Endothelial cell of umbilical vein (primary cell): Measurements from ENCODE around the gene SMCHD1. TPM values are rescaled to one million over a fixed set of nuclear protein-coding genes. Genes with fewer than 3 reads are reported as not detected.

Experiments
- BruUV-seq: library from RNA; stranded (reverse); fragments of 400-500 nt; replicated peaks from 2 replicates; lab custom pipeline; 2021; lab: Mats Ljungman, UMichigan
- CTCF ChIA-PET: fragments of 300-600, 350-600 bp; sonication (Branson Sonifier 250); formaldehyde crosslinking; loops from one replicate; lab custom pipeline; 2021; ENCODE audit warnings: antibody characterized with exemption, inconsistent platforms; lab: Charles Lee
- POLR2A ChIA-PET: fragments of 300-600, 350-600 bp; sonication (Branson Sonifier 250); formaldehyde crosslinking; loops from one replicate; lab custom pipeline; 2021; ENCODE audit warnings: antibody characterized with exemption, inconsistent platforms; lab: Charles Lee
- DNase-seq: peaks from one replicate; pipeline ENCODE4 v3.0.0-alpha.2; 2011; ENCODE audit warnings: low read depth, low spot score
- FAIRE-seq: peaks from 2 replicates; lab custom pipeline; 2011; peaks lifted over from hg19 to GRCh38; lab: Jason Lieb, UNC
- H2AFZ ChIP-seq: 2 replicates; pipeline ENCODE4 v1.6.0; 2012; ENCODE audit warnings: low read depth, low read length, control low read depth, inconsistent platforms
- H3K27ac ChIP-seq: 2 replicates; pipeline ENCODE4 v1.5.1; 2011; ENCODE audit warnings: low read depth, mild to moderate bottlenecking, control low read depth, low read length, moderate library complexity; ENCODE audit not compliant: insufficient read depth
- H3K27me3 ChIP-seq, 2 experiments: 2 replicates each; pipeline versions ENCODE4 v1.6.0 to v1.6.1; 2011; ENCODE audit warnings: low read length in 2 of 2, mixed read lengths in 1 of 2; ENCODE audit not compliant: control insufficient read depth in 2 of 2, insufficient read depth in 2 of 2
- H3K36me3 ChIP-seq, 2 experiments: 2 replicates in 1 of 2; 3 replicates in 1 of 2; pipeline ENCODE4 v1.5.1; 2011; ENCODE audit warnings: low read length in 2 of 2, mild to moderate bottlenecking in 1 of 2, moderate library complexity in 1 of 2; ENCODE audit not compliant: control insufficient read depth in 2 of 2, insufficient read depth in 2 of 2; ENCODE audit errors: extremely low read depth in 1 of 2
- H3K4me1 ChIP-seq: 3 replicates; pipeline ENCODE4 v1.5.1; 2011; ENCODE audit warnings: mild to moderate bottlenecking, low read length; ENCODE audit not compliant: control insufficient read depth, insufficient read depth; ENCODE audit errors: extremely low read depth
- H3K4me2 ChIP-seq: 2 replicates; pipeline ENCODE4 v1.6.1; 2011; ENCODE audit warnings: low read length, control low read depth, mixed read lengths; ENCODE audit not compliant: insufficient read depth
- H3K4me3 ChIP-seq, 3 experiments: fragments of 200-600 bp in 1 of 3; sonication (generic), shearing (Covaris generic) in 1 of 3; replicated peaks in 1 of 3; 2 replicates each; pipeline ENCODE4 v1.5.1; 2011 to 2016; ENCODE audit warnings: control low read depth in 3 of 3, low read length in 3 of 3, mild to moderate bottlenecking in 2 of 3, inconsistent platforms in 1 of 3, low read depth in 1 of 3, moderate library complexity in 1 of 3; ENCODE audit not compliant: insufficient read depth in 1 of 3
- H3K79me2 ChIP-seq: 2 replicates; pipeline ENCODE4 v1.6.0; 2012; ENCODE audit warnings: low read length, inconsistent platforms; ENCODE audit not compliant: control insufficient read depth, insufficient read depth
- H3K9ac ChIP-seq: replicated peaks from 2 replicates; pipeline ENCODE3; 2011; ENCODE audit warnings: low read length, control low read depth; ENCODE audit not compliant: insufficient read depth; ENCODE audit errors: extremely low read depth
- H3K9me1 ChIP-seq: replicated peaks from 3 replicates; pipeline ENCODE4 v1.6.0; 2011; ENCODE audit warnings: mild to moderate bottlenecking, low read length; ENCODE audit not compliant: control insufficient read depth, insufficient read depth; ENCODE audit errors: extremely low read depth
- H3K9me3 ChIP-seq: replicated peaks from 2 replicates; pipeline ENCODE4 v1.5.1; 2012; ENCODE audit warnings: low read length, inconsistent platforms; ENCODE audit not compliant: control insufficient read depth, insufficient read depth
- H4K20me1 ChIP-seq: replicated peaks from 2 replicates; pipeline ENCODE3; 2011; ENCODE audit warnings: mild to moderate bottlenecking, low read length; ENCODE audit not compliant: control insufficient read depth, insufficient read depth; ENCODE audit errors: extremely low read depth
- EZH2 ChIP-seq: IDR thresholded peaks from 2 replicates; pipeline ENCODE4 v1.6.1; 2012; ENCODE audit warnings: borderline replicate concordance, low read depth, mild to moderate bottlenecking, moderate library complexity, low read length, inconsistent platforms; ENCODE audit not compliant: severe bottlenecking
- FOS ChIP-seq: IDR thresholded peaks from 2 replicates; pipeline ENCODE4 v1.6.1; 2011; ENCODE audit warnings: mild to moderate bottlenecking, low read length, moderate library complexity, borderline replicate concordance; ENCODE audit not compliant: insufficient read depth
- GATA2 ChIP-seq: IDR thresholded peaks from 2 replicates; pipeline ENCODE4 v1.7.0; 2011; ENCODE audit warnings: low read depth, mild to moderate bottlenecking, moderate library complexity, mixed read lengths, low read length; ENCODE audit not compliant: insufficient read length, insufficient read depth
- JUN ChIP-seq: IDR thresholded peaks from 2 replicates; pipeline ENCODE4 v1.6.1; 2011; ENCODE audit warnings: borderline replicate concordance, low read depth; ENCODE audit not compliant: insufficient read length, insufficient read depth
- MYC ChIP-seq: IDR thresholded peaks from one replicate; pipeline ENCODE4 v1.6.1; 2011; ENCODE audit warnings: mild to moderate bottlenecking, low read depth, low read length
- POLR2A ChIP-seq: IDR thresholded peaks from 2 replicates; pipeline ENCODE4 v1.6.1; 2012; ENCODE audit warnings: low read depth, mild to moderate bottlenecking, control low read depth, low read length
- POLR2AphosphoS5 ChIP-seq: IDR thresholded peaks from 2 replicates; pipeline ENCODE4 v1.6.1; 2012; ENCODE audit warnings: low read depth, mild to moderate bottlenecking, control low read depth, low read length, moderate library complexity; ENCODE audit not compliant: insufficient read depth
- dilution Hi-C: fragments of 300-500 bp; cut with MboI; formaldehyde crosslinking; loops from one replicate; pipeline ENCODE4 v1.15.0; 2019; ENCODE audit warnings: low sequenced_read_pairs; ENCODE audit not compliant: extremely low pct_ligation_motif_present
- intact Hi-C: fragments of 100-400 bp; cut with micrococcal nuclease; formaldehyde crosslinking; loops from one replicate; pipeline ENCODE4 v1.10.0; 2022
- polyA plus RNA-seq, 4 experiments: library from polyadenylated mRNA; depleted of rRNA in 3 of 4; stranded (reverse) in 3 of 4; unstranded in 1 of 4; fragments of >200 nt; gene quantifications; 2 replicates each; pipeline versions ENCODE4 v1.2.1 to v1.2.3, GENCODE V29; 2011 to 2012; ENCODE audit warnings: missing spikeins in 1 of 4
- total RNA-seq: library from RNA; stranded (reverse); gene quantifications from 2 replicates; pipeline ENCODE4 v1.2.3, GENCODE V29; 2021
- TF ChIP-seq, protein P1 (sequence below), 2 donors: IDR thresholded peaks; 1 replicate in 1 of 2; 2 replicates in 1 of 2; pipeline ENCODE4 v1.5.1; 2011; ENCODE audit warnings: low read length in 2 of 2, mild to moderate bottlenecking in 2 of 2, moderate library complexity in 2 of 2, control low read depth in 1 of 2, inconsistent platforms in 1 of 2, low read depth in 1 of 2; ENCODE audit not compliant: insufficient read depth in 1 of 2; ENCODE audit errors: extremely low read depth in 1 of 2
- TF ChIP-seq, protein P2 (sequence below): IDR thresholded peaks from 2 replicates; pipeline ENCODE4 v1.6.1; 2011; ENCODE audit not compliant: insufficient read depth, insufficient read length

Gene SMCHD1
- total and polyA plus RNA-seq, 2 donors (not counting 3 experiments of a cell fraction or from before 2014, with no cell fraction given) = 7.4 to 39.9 TPM

DNA sequence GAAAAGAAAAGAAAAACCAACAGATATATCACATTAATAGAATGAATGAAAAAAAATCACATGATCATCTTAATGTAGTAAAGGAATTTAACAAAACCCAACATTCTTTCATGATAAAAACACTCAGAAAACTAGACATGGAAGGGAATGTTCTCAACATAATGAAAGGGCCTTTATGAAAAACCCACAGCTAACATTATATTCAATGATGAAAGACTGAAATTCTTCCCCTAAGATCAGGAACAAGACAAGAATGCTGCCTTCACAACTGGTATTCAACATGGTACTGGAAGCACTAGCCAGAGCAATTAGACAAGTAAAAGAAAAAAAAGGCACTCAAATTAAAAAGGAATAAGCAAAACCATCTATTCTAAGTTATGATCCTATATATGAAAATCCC is 162.8 kb downstream of the SMCHD1 start:
- no peak overlapping the region for H3K4me2 ChIP-seq
- ChIA-PET POLR2A (no interaction called here), CTCF (interaction anchor here (0.7 to 1.0 kb wide), 2 partner anchors 11 to 23 kb away, joined by 3 read pairs; no protein-coding TSS in a partner anchor)
- BruUV-seq = no TSS peak
- H3K9me3 ChIP-seq = no peaks in the 10 kb centered on the region
- FAIRE-seq (no peak), DNase-seq (no peak)
- no peaks in the 10 kb centered on the region for H3K4me1 ChIP-seq
- intact Hi-C loops = no loop called here
- no peaks in the 10 kb centered on the region for H3K36me3 ChIP-seq
- H3K4me3 ChIP-seq = no peak overlapping the region
- TF ChIP-seq, protein P1, sequence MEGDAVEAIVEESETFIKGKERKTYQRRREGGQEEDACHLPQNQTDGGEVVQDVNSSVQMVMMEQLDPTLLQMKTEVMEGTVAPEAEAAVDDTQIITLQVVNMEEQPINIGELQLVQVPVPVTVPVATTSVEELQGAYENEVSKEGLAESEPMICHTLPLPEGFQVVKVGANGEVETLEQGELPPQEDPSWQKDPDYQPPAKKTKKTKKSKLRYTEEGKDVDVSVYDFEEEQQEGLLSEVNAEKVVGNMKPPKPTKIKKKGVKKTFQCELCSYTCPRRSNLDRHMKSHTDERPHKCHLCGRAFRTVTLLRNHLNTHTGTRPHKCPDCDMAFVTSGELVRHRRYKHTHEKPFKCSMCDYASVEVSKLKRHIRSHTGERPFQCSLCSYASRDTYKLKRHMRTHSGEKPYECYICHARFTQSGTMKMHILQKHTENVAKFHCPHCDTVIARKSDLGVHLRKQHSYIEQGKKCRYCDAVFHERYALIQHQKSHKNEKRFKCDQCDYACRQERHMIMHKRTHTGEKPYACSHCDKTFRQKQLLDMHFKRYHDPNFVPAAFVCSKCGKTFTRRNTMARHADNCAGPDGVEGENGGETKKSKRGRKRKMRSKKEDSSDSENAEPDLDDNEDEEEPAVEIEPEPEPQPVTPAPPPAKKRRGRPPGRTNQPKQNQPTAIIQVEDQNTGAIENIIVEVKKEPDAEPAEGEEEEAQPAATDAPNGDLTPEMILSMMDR (IDR thresholded peaks at IDR 0.05; ENCODE audit: extremely low read depth in 1 of 2, insufficient read depth in 1 of 2, low read depth in 1 of 2, low read length in 2 of 2) = no peak
- TF ChIP-seq FOS = no peak
- TF ChIP-seq JUN = no peak
- no peaks in the 10 kb centered on the region for H4K20me1 ChIP-seq
- H3K9me1 ChIP-seq = no peaks in the 10 kb centered on the region
- H3K27ac ChIP-seq = no peak overlapping the region
- dilution Hi-C loops = no loop called here
- no peak overlapping the region for H2AFZ ChIP-seq
- H3K9ac ChIP-seq = no peak overlapping the region
- no peaks in the 10 kb centered on the region for H3K79me2 ChIP-seq
- peaks cover 0 to 3% of the 10 kb centered on the region in 2 experiments for H3K27me3 ChIP-seq

DNA sequence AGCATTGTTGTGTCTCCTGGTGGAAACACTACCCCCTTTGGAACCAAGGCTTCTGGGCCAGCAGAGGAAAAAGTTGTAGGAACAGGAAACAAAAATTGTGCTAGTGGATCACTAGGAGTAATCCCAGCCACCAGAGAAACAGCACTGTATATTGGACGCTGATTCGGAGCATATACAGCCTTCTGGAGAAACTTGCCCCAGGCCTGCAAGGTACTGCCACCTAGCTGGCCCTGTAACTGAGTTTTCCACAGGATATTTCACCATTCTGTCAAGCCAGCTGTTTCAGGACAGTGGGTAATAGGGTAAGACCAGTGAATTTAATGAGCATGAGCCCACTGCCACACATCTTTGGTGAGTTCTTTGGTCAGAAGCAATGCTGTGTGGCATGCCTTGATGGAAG is 166.2 kb downstream of the SMCHD1 start:
- Histone ChIP-seq H3K27ac (no peak overlapping the region), H3K9ac (no peak overlapping the region), H2AFZ (no peak overlapping the region), H4K20me1 (no peaks in the 10 kb centered on the region), H3K27me3 (peaks cover 0 to 3% of the 10 kb centered on the region in 2 experiments), H3K9me1 (no peaks in the 10 kb centered on the region), H3K4me2 (no peak overlapping the region), H3K79me2 (no peaks in the 10 kb centered on the region), H3K9me3 (no peaks in the 10 kb centered on the region), H3K4me1 (no peaks in the 10 kb centered on the region), H3K4me3 (no peak overlapping the region), H3K36me3 (no peaks in the 10 kb centered on the region)
- intact Hi-C loops = no loop called here
- no peak for FAIRE-seq
- CTCF ChIA-PET = interaction anchor here (0.7 kb wide), 1 partner anchor 26 kb away, joined by 3 read pairs; no protein-coding TSS in a partner anchor
- dilution Hi-C loops = no loop called here
- BruUV-seq = no TSS peak
- POLR2A ChIA-PET = no interaction called here
- TF ChIP-seq JUN (no peak), POLR2AphosphoS5 (no peak), GATA2 (no peak), POLR2A (no peak), MYC (no peak), EZH2 (no peak), FOS (no peak)
- TF ChIP-seq, protein P2, sequence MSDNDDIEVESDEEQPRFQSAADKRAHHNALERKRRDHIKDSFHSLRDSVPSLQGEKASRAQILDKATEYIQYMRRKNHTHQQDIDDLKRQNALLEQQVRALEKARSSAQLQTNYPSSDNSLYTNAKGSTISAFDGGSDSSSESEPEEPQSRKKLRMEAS = no peak
- TF ChIP-seq, protein P1 (IDR thresholded peaks at IDR 0.05; ENCODE audit: extremely low read depth in 1 of 2, insufficient read depth in 1 of 2, low read depth in 1 of 2, low read length in 2 of 2) = no peak
- no peak for DNase-seq
